Measurements from ENCODE around the gene FPR2. TPM values are rescaled to one million over a fixed set of nuclear protein-coding genes. Genes with fewer than 3 reads are reported as not detected.

The FPR2 gene
- total and polyA plus RNA-seq, 9 of the 15 experiments (the other 6 are each of a cell fraction or from before 2014, with no cell fraction given) = 0.03 to 0.15 (median 0.07) TPM; not detected in 6

GRCh38 chr19:51809787-51810186 lies 48.8 kb downstream of the FPR2 start:
- H3K9ac ChIP-seq (ENCODE audit: insufficient read depth in 1 of 2, low read depth in 2 of 2, low read length in 2 of 2) = no peak overlapping the region
- no peaks in the 10 kb centered on the region for H4K20me1 ChIP-seq (replicated peaks; ENCODE audit: control insufficient read depth, insufficient read depth, low read length)
- BruUV-seq (replicated peaks) = no TSS peak
- FAIRE-seq (no peak), ATAC-seq (no peak), DNase-seq (ENCODE audit: extremely low read depth in 1 of 4, low spot score in 3 of 4) (no peak)
- 59% methylated on average over 4 of the region's 4 CpGs for WGBS (ENCODE audit: insufficient coverage, low coverage, missing lambda C conversion rate)
- H3K27me3 ChIP-seq (ENCODE audit: control insufficient read depth in 2 of 2, insufficient read depth in 2 of 2, low read length in 2 of 2) = no peaks in the 10 kb centered on the region
- H3K4me2 ChIP-seq (ENCODE audit: insufficient read depth, low read length) = no peak overlapping the region
- CTCF ChIA-PET (ENCODE audit: low intra/inter-chr PET ratio) = interaction anchor here (0.6 kb wide), 1 partner anchor 9 kb away, joined by 3 read pairs; no protein-coding TSS in a partner anchor
- no peak overlapping the region for H2AFZ ChIP-seq (ENCODE audit: low read depth, low read length)
- no peaks in the 10 kb centered on the region for H3K9me1 ChIP-seq (ENCODE audit: control insufficient read depth, insufficient read depth, low read length)
- peaks cover 2% of the 10 kb centered on the region; the same call in 1 of the 2 replicates for H3K9me3 ChIP-seq (replicated peaks; ENCODE audit: control insufficient read depth, insufficient read depth, low read depth, low read length)
- H3K36me3 ChIP-seq (ENCODE audit: control insufficient read depth, insufficient read depth, low read length) = no peaks in the 10 kb centered on the region
- peaks cover 5 to 43% of the 10 kb centered on the region in 2 experiments; a peak in 4 of 5 replicates for H3K4me1 ChIP-seq (replicated peaks in 1 of 2; ENCODE audit: control insufficient read depth in 2 of 2, insufficient read depth in 2 of 2, low read length in 2 of 2)
- intact Hi-C loops (cut with micrococcal nuclease) (loop anchor here (1.0 to 5.0 kb wide), 3 partner anchors 31 to 472 kb away; no protein-coding TSS in a partner anchor), in situ Hi-C loops (cut with MboI) (no loop called here)
- POLR2A ChIA-PET = interaction anchor here (1.1 to 1.8 kb wide), 2 partner anchors 10 to 387 kb away, joined by 4 to 9 read pairs; no protein-coding TSS in a partner anchor
- H3K27ac ChIP-seq (ENCODE audit: extremely low read depth, low read depth, low read length) = no peak overlapping the region
- no peaks in the 10 kb centered on the region for H3K79me2 ChIP-seq (ENCODE audit: control insufficient read depth, insufficient read depth, low read length)
- H3K4me3 ChIP-seq = no peak overlapping the region
- TF ChIP-seq ZBTB5 (IDR thresholded peaks at IDR 0.05) (no peak), CREB3L1 (IDR thresholded peaks at IDR 0.05; ENCODE audit: borderline replicate concordance, low read depth) (no peak), POU5F1 (IDR thresholded peaks at IDR 0.05; ENCODE audit: borderline replicate concordance, low read depth, low read length, partially characterized antibody) (no peak), ZNF282 (CRISPR knock-in tag; IDR thresholded peaks at IDR 0.05) (no peak), RUNX1 (IDR thresholded peaks at IDR 0.05; ENCODE audit: low read depth) (no peak), ARID3A (IDR thresholded peaks at IDR 0.05; ENCODE audit: borderline replicate concordance, low read depth, low read length) (no peak), ZNF24 (IDR thresholded peaks at IDR 0.05) (no peak), JUN (IDR thresholded peaks at IDR 0.05; ENCODE audit: borderline replicate concordance, low read depth, low read length) (no peak), JUN (CRISPR knock-in tag; IDR thresholded peaks at IDR 0.05; ENCODE audit: borderline replicate concordance) (no peak), KLF16 (IDR thresholded peaks at IDR 0.05) (no peak), DEAF1 (CRISPR knock-in tag; IDR thresholded peaks at IDR 0.05) (no peak), MAZ (CRISPR knock-in tag; conservative IDR thresholded peaks at IDR 0.05 in 1 of 2, IDR thresholded peaks at IDR 0.05 in 1 of 2) (no peak), RBM17 (IDR thresholded peaks at IDR 0.05; ENCODE audit: borderline replicate concordance, low read depth, low read length) (no peak), SRSF1 (IDR thresholded peaks at IDR 0.05; ENCODE audit: low read depth, low read length) (no peak), HDAC3 (IDR thresholded peaks at IDR 0.05; ENCODE audit: borderline replicate concordance, partially characterized antibody) (no peak)

Data from K562 (cell line).